HS-27A (cell line): ENCODE measurements around the gene BEST2.

Experiments used
- DNase-seq: peaks from one replicate; pipeline ENCODE4 v3.0.0-alpha.2; 2012; ENCODE audit warnings: low read depth, missing footprints

BEST2 gene

DNA sequence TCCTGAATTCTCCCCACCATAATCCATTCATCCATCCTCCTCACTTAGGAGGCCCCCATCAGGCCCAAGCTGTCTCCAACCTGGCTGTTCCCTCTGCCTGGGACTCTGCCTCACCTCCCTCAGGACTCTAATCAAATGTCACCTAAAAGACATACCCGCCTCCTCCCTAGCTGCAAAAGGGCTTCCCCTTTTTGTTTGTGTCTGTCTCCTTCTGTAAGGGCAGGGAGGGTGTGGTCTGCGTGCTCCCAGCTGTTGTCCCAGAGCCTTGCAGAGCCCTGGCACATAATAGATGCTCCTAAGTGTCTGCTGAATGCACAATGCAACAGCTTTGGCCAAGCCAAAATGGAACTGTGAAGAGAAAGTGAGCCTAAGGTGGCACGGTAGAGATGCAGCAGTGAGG is 21.5 kb upstream of the BEST2 start:
- no peak for DNase-seq

GRCh38 chr19:12731337-12731736 is 20.3 kb upstream of the BEST2 start:
- no peak for DNase-seq

DNA sequence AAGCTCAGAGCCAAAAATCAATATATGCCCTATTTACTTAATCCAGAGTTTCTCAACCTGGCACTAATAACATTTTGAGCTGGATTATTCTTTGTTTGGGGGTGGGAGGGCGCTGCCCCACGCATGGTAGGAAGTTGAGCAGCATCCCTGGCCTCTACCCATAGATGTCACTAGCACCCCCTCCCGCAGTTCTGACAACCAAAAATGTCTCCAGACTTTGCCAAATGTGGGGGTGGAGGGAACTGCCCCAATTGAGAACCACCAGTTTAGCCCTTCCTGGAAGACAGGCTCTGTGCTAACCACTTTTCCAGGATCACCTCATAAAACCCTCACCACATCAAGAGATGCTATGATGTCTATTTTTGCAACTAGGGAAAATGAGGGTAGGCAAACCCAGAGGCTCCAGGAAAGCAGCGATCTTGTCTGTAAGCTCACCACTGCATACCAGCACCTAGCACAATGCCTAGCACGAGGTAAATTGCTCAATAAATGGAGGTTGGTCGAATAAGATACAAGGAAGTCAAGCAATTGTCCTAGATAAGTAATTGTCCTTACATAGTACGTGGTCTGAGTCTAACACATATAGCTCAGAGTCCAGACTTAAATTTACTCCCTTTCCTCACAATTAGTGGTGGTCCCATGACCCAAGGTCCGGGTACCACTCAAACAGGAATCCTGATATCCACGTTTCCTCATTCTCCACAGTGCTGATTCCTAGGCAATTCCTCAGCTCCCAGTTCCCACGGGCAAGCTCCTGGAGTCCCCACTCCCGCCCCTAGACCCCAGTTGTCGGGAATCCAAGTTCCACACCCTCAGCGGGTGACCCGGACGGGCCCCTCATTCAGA is 18.0 kb upstream of the BEST2 start:
- DNase-seq = no peak

GRCh38 chr19:12736995-12737834 is 14.4 kb upstream of the BEST2 start, which contains the start of gene GET3:
TSS of gene GET3 (plus strand) at chr19:12737497. CDS start at chr19:12737506, 9 bp downstream.
- peak; percentile 98 for DNase-seq

- DNase-seq = no peak
Measured at GRCh38 chr19:12737835-12738351, 13.7 kb upstream of the BEST2 start.

DNA sequence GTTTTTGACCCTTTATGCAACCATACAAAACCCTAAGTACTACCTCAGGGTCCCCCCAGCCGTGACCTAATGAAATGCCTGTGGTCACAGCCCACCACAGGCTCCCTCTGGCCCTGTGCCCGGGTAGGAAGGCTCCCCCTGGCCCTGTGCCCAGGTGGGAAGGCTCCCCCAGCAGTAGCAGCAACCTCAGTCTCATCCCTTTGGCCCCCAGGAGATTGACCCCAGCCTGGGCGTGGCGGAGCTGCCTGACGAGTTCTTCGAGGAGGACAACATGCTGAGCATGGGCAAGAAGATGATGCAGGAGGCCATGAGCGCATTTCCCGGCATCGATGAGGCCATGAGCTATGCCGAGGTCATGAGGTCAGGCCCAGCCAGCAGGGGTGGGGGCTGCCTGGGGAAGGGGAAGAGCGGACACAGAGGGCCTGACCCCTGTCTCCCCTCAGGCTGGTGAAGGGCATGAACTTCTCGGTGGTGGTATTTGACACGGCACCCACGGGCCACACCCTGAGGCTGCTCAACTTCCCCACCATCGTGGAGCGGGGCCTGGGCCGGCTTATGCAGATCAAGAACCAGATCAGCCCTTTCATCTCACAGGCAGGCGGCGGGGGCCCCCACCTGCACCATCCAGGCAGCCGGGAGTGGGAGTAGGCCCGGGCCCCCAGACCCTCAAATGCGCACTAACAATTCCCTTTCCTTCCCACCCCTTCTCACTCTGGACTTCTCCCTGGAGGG is 6.3 kb upstream of the BEST2 start:
- DNase-seq = no peak

DNA sequence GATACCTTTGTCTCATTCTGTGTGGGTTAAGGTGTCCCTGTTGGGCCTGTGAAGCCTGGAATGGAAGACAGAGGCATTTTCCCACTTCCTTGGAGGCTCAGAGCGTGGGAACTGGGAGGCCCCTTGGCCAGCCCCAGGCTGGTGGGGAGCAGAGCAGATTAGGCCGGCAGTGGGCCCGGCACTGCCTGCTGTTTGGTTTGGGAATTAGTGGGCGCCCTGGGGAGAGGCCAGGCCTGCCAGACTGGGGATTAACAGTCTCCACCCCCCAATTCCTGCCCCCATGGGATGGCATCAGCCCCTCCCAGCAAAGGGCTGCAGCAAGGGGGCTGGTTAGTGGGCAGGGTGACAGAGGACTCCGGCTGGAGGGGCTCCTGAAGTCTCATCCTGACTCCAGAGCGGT is 3.1 kb upstream of the BEST2 start:
- DNase-seq = no peak

GRCh38 chr19:12749938-12750521 is 1.6 kb upstream of the BEST2 start:
- no peak for DNase-seq

- no peak for DNase-seq
Measured at GRCh38 chr19:12750851-12751250, 740 bp upstream of the BEST2 start.

DNA sequence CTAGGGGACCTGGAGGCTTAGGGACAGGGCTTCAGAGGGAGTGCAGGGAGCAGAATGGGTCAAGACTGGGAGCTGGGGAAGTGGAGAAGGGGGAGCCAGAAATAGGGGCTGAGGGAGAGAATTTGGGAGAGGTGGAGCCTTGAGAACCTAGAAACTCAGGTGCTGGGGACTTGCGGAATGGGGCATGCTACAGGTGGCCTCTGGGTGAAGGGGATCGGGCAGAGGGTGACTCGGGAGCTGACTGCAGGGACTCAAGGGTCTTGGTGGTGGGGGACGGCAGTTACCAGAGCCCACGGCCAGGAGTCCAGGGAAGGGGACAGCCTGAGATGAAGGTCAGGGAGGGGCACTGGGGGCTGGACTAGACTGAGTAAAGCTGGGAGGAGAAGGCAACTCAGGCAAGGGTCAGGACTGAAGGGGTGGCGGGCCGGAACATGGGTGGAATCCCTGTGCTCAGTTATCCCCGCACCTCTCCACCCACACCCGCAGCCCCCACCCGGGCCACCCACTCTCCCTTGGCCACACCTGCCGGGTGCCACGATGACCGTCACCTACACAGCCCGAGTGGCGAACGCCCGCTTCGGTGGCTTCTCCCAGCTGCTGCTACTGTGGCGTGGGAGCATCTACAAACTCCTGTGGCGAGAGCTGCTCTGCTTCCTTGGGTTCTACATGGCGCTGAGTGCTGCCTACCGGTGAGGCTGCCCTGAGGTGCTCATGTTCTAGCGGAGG is 628 bp downstream of the BEST2 start:
- no peak for DNase-seq

GRCh38 chr19:12754465-12755196 is 3.0 kb downstream of the BEST2 start:
- DNase-seq = no peak

DNA sequence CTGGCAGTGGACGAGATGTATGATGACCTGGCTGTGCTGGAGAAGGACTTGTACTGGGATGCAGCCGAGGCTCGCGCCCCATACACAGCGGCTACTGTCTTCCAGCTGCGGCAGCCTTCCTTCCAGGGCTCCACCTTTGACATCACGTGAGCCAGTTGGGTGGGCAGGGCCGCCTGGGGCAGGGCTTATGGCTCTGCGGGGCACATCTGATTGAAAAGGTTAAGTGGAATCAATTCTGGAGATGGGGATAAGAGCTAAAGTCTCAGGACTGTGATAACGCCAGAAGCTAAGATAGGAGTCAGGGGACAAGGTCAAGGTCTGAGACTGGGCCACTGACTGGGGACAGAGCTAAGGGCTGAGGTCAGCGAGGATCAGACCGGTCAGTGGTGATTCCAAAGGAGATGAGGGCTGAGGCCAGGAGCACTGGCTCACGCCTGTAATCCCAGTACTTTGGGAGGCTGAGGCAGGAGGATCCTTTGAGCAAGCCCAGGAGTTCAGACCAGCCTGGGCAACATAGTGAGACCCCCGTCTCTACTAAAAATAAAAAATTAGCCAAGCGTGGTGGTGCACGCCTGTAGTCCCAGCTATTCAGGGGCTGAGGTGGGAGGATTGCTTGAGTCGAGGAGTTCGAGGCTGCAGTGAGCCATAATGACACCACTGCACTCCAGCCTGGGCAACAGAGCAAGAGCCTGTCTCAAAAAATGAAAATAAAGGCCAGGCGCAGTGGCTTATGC is 4.7 kb downstream of the BEST2 start:
- DNase-seq = no peak

- DNase-seq = no peak
Measured at GRCh38 chr19:12757544-12758274, 6.1 kb downstream of the BEST2 start.

DNA sequence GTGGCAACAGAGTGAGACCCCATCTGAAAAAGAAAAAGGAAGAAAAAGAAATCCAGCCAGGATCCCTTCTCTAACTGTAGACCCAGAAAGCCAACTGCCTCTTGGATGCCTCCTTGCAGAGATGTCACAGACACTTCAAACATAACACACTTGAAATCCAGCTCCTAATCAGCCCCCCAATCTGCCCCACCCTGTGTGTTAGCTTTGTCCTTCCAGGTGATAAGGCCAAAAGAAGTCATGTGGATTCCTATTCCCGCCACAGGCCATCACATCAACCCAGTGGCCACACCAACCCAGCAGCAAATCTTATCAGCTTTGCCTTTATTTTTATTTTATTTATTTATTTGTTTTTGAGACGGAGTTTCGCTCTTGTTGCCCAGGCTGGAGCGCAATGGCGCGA is 8.1 kb downstream of the BEST2 start:
- no peak for DNase-seq

DNA sequence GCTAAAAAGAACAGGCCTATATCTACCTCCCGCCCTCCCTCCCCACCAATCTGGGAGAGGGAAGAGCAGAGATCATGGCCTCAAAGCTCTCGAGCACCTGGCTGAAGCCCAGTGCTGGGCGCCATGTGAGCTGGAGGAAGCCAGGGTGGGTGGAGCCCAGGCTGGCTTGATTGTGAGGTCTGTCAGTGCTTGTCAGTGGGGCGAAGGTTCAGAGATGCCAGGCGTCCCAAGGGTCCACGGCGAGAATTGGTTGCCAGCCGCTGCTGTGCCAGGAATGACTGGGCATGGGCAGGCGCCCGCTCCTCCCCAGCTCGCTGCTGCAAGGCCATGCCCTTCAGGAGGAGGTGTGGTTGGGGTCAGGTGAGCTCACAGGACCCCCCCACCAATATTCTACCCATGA is 11.5 kb downstream of the BEST2 start:
- no peak for DNase-seq

GRCh38 chr19:12764698-12765097 is 13.1 kb downstream of the BEST2 start:
- no peak for DNase-seq

GRCh38 chr19:12766051-12766521 is 14.5 kb downstream of the BEST2 start:
- DNase-seq = no peak

DNA sequence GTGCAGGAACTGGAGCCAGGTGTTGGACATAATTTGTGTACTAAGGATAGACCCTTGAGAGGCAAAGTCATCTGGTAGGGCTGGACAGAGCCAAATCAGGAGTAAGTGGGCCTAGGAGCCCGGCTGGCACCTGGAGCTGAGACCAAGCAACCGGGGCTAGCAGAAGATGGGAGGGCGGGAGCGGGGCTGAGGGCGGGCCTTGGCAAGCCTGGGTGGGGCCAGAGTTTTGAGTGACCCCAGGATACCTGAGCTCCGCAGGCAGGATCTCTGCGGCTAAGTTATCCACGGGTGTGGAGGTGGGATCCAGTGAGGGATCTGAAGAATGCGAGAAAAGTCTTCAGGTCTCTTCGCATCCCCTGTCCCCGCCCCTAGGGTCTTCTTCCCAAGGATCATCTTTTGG is 15.6 kb downstream of the BEST2 start:
- no peak for DNase-seq

DNA sequence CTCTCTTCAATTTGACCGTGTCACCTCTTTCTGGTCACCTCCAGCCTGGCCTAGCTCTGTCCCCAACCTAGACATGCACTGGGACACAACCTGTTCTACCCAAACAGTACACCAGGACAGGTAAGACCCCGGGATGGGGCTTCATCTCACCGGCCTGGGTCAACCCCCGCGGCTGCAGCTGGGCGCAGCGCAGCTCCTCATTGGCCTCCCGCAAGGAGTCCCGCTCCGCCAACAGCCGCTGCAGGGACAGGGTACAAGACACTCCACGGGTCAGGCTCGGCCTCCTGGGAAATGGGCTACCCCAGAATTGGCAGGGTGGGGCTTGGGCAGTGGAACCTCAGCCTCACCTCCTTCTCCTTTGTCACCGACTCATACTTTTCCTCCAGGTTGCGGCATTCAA is 16.1 kb downstream of the BEST2 start:
- DNase-seq = no peak
